Neural cell (in vitro differentiated cells): Measurements from ENCODE around the gene TMIGD3.

Experiments
- EZH2 ChIP-seq: fragments of 200-600, 300-800 bp; shearing (Covaris generic), sonication (generic); IDR thresholded peaks from 2 replicates; pipeline ENCODE4 v1.6.1; 2014; ENCODE audit warnings: antibody characterized with exemption, low read length, borderline replicate concordance, mild to moderate bottlenecking; ENCODE audit not compliant: insufficient read depth, poor library complexity, severe bottlenecking
- TF ChIP-seq, protein P1 (sequence below): fragments of 450-650 bp; IDR thresholded peaks from 2 replicates; pipeline ENCODE4 v1.5.1; 2014; ENCODE audit warnings: antibody characterized with exemption, mild to moderate bottlenecking, moderate library complexity; ENCODE audit not compliant: poor library complexity, severe bottlenecking

GRCh38 chr1:111446967-111447892 lies 56.2 kb downstream of the TMIGD3 start:
- TF ChIP-seq, protein P1, sequence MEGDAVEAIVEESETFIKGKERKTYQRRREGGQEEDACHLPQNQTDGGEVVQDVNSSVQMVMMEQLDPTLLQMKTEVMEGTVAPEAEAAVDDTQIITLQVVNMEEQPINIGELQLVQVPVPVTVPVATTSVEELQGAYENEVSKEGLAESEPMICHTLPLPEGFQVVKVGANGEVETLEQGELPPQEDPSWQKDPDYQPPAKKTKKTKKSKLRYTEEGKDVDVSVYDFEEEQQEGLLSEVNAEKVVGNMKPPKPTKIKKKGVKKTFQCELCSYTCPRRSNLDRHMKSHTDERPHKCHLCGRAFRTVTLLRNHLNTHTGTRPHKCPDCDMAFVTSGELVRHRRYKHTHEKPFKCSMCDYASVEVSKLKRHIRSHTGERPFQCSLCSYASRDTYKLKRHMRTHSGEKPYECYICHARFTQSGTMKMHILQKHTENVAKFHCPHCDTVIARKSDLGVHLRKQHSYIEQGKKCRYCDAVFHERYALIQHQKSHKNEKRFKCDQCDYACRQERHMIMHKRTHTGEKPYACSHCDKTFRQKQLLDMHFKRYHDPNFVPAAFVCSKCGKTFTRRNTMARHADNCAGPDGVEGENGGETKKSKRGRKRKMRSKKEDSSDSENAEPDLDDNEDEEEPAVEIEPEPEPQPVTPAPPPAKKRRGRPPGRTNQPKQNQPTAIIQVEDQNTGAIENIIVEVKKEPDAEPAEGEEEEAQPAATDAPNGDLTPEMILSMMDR, result no peak
- no peak for TF ChIP-seq EZH2
